ENCODE data around the gene MS4A4A. TPM values are rescaled to one million over a fixed set of nuclear protein-coding genes. Genes with fewer than 3 reads are reported as not detected.

MS4A4A gene
- total and polyA plus RNA-seq, 2 of the 13 experiments (the other 11 are each of a cell fraction or from before 2014, with no cell fraction given), result not detected

- TF ChIP-seq ZSCAN5A (CRISPR knock-in tag; IDR thresholded peaks at IDR 0.05; ENCODE audit: borderline replicate concordance) (no peak), GMEB1 (CRISPR knock-in tag; IDR thresholded peaks at IDR 0.05; ENCODE audit: borderline replicate concordance) (no peak), FOSL2 (CRISPR knock-in tag; IDR thresholded peaks at IDR 0.05) (peak; percentile 31; the same call in 1 of the 2 replicates), NFE2L1 (CRISPR knock-in tag; IDR thresholded peaks at IDR 0.05; ENCODE audit: borderline replicate concordance) (no peak), RXRB (CRISPR knock-in tag; IDR thresholded peaks at IDR 0.05; ENCODE audit: borderline replicate concordance) (no peak), HMGXB3 (CRISPR knock-in tag; IDR thresholded peaks at IDR 0.05; ENCODE audit: borderline replicate concordance) (no peak), BRD4 (CRISPR knock-in tag; IDR thresholded peaks at IDR 0.05) (no peak), ZBTB14 (CRISPR knock-in tag; IDR thresholded peaks at IDR 0.05) (no peak), MEIS1 (CRISPR knock-in tag; IDR thresholded peaks at IDR 0.05; ENCODE audit: borderline replicate concordance) (no peak), CEBPG (CRISPR knock-in tag; IDR thresholded peaks at IDR 0.05) (no peak), FOXK1 (CRISPR knock-in tag; IDR thresholded peaks at IDR 0.05; ENCODE audit: borderline replicate concordance, low read depth) (peak; percentile 31; the same call in 1 of the 2 replicates), ZNF597 (CRISPR knock-in tag; IDR thresholded peaks at IDR 0.05) (no peak), XBP1 (CRISPR knock-in tag; IDR thresholded peaks at IDR 0.05) (no peak), HNF4G (IDR thresholded peaks at IDR 0.05; ENCODE audit: borderline replicate concordance, low read depth, low read length) (no peak), HNF4G (CRISPR knock-in tag; IDR thresholded peaks at IDR 0.05; ENCODE audit: borderline replicate concordance, low read depth) (no peak)
- TF ChIP-seq, protein P1, sequence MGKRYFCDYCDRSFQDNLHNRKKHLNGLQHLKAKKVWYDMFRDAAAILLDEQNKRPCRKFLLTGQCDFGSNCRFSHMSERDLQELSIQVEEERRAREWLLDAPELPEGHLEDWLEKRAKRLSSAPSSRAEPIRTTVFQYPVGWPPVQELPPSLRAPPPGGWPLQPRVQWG (CRISPR knock-in tag; IDR thresholded peaks at IDR 0.05; ENCODE audit: borderline replicate concordance, low read depth), result no peak
- TF ChIP-seq, protein P2, sequence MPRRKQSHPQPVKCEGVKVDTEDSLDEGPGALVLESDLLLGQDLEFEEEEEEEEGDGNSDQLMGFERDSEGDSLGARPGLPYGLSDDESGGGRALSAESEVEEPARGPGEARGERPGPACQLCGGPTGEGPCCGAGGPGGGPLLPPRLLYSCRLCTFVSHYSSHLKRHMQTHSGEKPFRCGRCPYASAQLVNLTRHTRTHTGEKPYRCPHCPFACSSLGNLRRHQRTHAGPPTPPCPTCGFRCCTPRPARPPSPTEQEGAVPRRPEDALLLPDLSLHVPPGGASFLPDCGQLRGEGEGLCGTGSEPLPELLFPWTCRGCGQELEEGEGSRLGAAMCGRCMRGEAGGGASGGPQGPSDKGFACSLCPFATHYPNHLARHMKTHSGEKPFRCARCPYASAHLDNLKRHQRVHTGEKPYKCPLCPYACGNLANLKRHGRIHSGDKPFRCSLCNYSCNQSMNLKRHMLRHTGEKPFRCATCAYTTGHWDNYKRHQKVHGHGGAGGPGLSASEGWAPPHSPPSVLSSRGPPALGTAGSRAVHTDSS (CRISPR knock-in tag; conservative IDR thresholded peaks at IDR 0.05), result no peak
Measured at GRCh38 chr11:60334005-60334620, 53.6 kb downstream of the MS4A4A start (continued).

Data from HepG2 (cell line).